Brain microvascular endothelial cell (primary cell): Measurements from ENCODE around the gene RAB40C.
A peak's percentile ranks its signal among the peaks of the same experiment; 100 is the strongest.

Experiments used
- DNase-seq: peaks from one replicate; pipeline ENCODE4 v3.0.0-alpha.2; 2020
- H3K27ac ChIP-seq: fragments of 250-450 bp; sonication (Bioruptor Pico); 2 replicates; pipeline ENCODE4 v1.5.1; 2020; ENCODE audit warnings: mild to moderate bottlenecking, moderate library complexity
- H3K27me3 ChIP-seq: fragments of 250-450 bp; sonication (Bioruptor Pico); replicated peaks from 2 replicates; pipeline ENCODE4 v1.5.1; 2020; ENCODE audit warnings: mild to moderate bottlenecking
- H3K36me3 ChIP-seq: fragments of 250-450 bp; sonication (Bioruptor Pico); replicated peaks from 2 replicates; pipeline ENCODE4 v1.5.1; 2020; ENCODE audit warnings: mild to moderate bottlenecking
- H3K4me3 ChIP-seq: 2 replicates; pipeline ENCODE4 v1.5.1; 2011; ENCODE audit warnings: low read depth, mild to moderate bottlenecking, control low read depth, low read length, moderate library complexity
- CTCF ChIP-seq: IDR thresholded peaks from 2 replicates; pipeline ENCODE4 v1.5.1; 2011; ENCODE audit warnings: low read depth, mild to moderate bottlenecking, moderate library complexity, low read length, control low read depth, inconsistent platforms; ENCODE audit errors: missing control alignments
- in situ Hi-C: cut with HindIII; loops from 2 replicates; pipeline ENCODE4 v1.10.0; 2017; ENCODE audit warnings: low sequenced_read_pairs, low pct_ligation_motif_present

The RAB40C gene

GRCh38 chr16:586047-586644 lies 3.7 kb upstream of the RAB40C start:
- TF ChIP-seq CTCF, result no peak
- Histone ChIP-seq H3K4me3 (no peak overlapping the region), H3K27ac (no peak overlapping the region), H3K27me3 (no peaks in the 10 kb centered on the region), H3K36me3 (no peaks in the 10 kb centered on the region)
- DNase-seq, result no peak
- in situ Hi-C loops, result no loop called here

- DNase-seq, result no peak
- Histone ChIP-seq H3K27ac (no peak overlapping the region), H3K4me3 (no peak overlapping the region), H3K36me3 (no peaks in the 10 kb centered on the region), H3K27me3 (no peaks in the 10 kb centered on the region)
- TF ChIP-seq CTCF, result no peak
- in situ Hi-C loops, result no loop called here
Observed at GRCh38 chr16:586645-587590, 2.9 kb upstream of the RAB40C start.

- DNase-seq, result peak; percentile 62
- H3K36me3 ChIP-seq, result no peaks in the 10 kb centered on the region
- no peak for TF ChIP-seq CTCF
- H3K27me3 ChIP-seq, result no peaks in the 10 kb centered on the region
- peak overlapping the region; percentile 87 for H3K4me3 ChIP-seq
- H3K27ac ChIP-seq, result peak overlapping the region; percentile 96
- in situ Hi-C loops, result no loop called here
Observed at GRCh38 chr16:588639-588888, 1.3 kb upstream of the RAB40C start.

GRCh38 chr16:588889-589657 lies 793 bp upstream of the RAB40C start:
- peak overlapping the region; percentile 87 for H3K4me3 ChIP-seq
- peak overlapping the region; percentile 96 for H3K27ac ChIP-seq
- H3K27me3 ChIP-seq, result no peaks in the 10 kb centered on the region
- in situ Hi-C loops, result no loop called here
- H3K36me3 ChIP-seq, result no peaks in the 10 kb centered on the region
- DNase-seq, result peak; percentile 92
- no peak for TF ChIP-seq CTCF

GRCh38 chr16:590188-590814 lies 435 bp downstream of the RAB40C start:
- Histone ChIP-seq H3K4me3 (peak overlapping the region; percentile 77), H3K27me3 (no peaks in the 10 kb centered on the region), H3K36me3 (no peaks in the 10 kb centered on the region), H3K27ac (peak overlapping the region; percentile 29)
- in situ Hi-C loops, result no loop called here
- no peak for DNase-seq
- no peak for TF ChIP-seq CTCF
